Keratinocyte (primary cell): Measurements from ENCODE around the gene TMEM132C. TPM values are rescaled to one million over a fixed set of nuclear protein-coding genes. Genes with fewer than 3 reads are reported as not detected.

Source experiments
- DNase-seq: peaks from one replicate; pipeline ENCODE4 v3.0.0-alpha.2; 2011; ENCODE audit warnings: low read depth, missing footprints, low spot score
- FAIRE-seq: peaks from 2 replicates; lab custom pipeline; 2011; peaks lifted over from hg19 to GRCh38; lab: Jason Lieb, UNC
- H2AFZ ChIP-seq: 2 replicates; pipeline ENCODE4 v1.6.0; 2012; ENCODE audit warnings: low read length, control low read depth, inconsistent platforms; ENCODE audit not compliant: control insufficient read depth
- H3K27ac ChIP-seq: 2 replicates; pipeline ENCODE4 v1.5.1; 2011; ENCODE audit warnings: low read length; ENCODE audit not compliant: control insufficient read depth, insufficient read depth
- H3K27me3 ChIP-seq: 3 replicates; pipeline ENCODE4 v1.6.0; 2011; ENCODE audit warnings: low read length; ENCODE audit not compliant: control insufficient read depth, insufficient read depth; ENCODE audit errors: extremely low read depth
- H3K36me3 ChIP-seq, 2 experiments: 2 replicates in 1 of 2; 3 replicates in 1 of 2; pipeline ENCODE4 v1.5.1; 2011; ENCODE audit warnings: low read length in 2 of 2, mild to moderate bottlenecking in 1 of 2; ENCODE audit not compliant: control insufficient read depth in 2 of 2, insufficient read depth in 2 of 2; ENCODE audit errors: extremely low read depth in 1 of 2
- H3K4me1 ChIP-seq: 3 replicates; pipeline ENCODE4 v1.5.1; 2011; ENCODE audit warnings: low read length; ENCODE audit not compliant: control insufficient read depth, insufficient read depth; ENCODE audit errors: extremely low read depth
- H3K4me2 ChIP-seq: 3 replicates; pipeline ENCODE4 v1.6.0; 2011; ENCODE audit warnings: low read depth, low read length; ENCODE audit not compliant: control insufficient read depth, insufficient read depth; ENCODE audit errors: extremely low read depth
- H3K4me3 ChIP-seq, 3 experiments: fragments of 200-600 bp in 1 of 3; sonication (generic) in 1 of 3; 2 replicates in 2 of 3; 3 replicates in 1 of 3; pipeline ENCODE4 v1.5.1; 2011 to 2016; ENCODE audit warnings: low read length in 3 of 3, mild to moderate bottlenecking in 3 of 3, control low read depth in 2 of 3, inconsistent platforms in 1 of 3, low read depth in 1 of 3, mixed read lengths in 1 of 3, mixed run types in 1 of 3, moderate library complexity in 1 of 3; ENCODE audit not compliant: control insufficient read depth in 2 of 3, insufficient read depth in 2 of 3; ENCODE audit errors: extremely low read depth in 1 of 3
- H3K79me2 ChIP-seq: 2 replicates; pipeline ENCODE4 v1.6.0; 2012; ENCODE audit warnings: low read length; ENCODE audit not compliant: control insufficient read depth, insufficient read depth
- H3K9ac ChIP-seq: 3 replicates; pipeline ENCODE4 v1.6.0; 2011; ENCODE audit warnings: low read length; ENCODE audit not compliant: control insufficient read depth, insufficient read depth; ENCODE audit errors: extremely low read depth
- H3K9me1 ChIP-seq: 3 replicates; pipeline ENCODE4 v1.6.0; 2011; ENCODE audit warnings: low read length; ENCODE audit not compliant: control insufficient read depth, insufficient read depth; ENCODE audit errors: extremely low read depth
- H3K9me3 ChIP-seq: 2 replicates; pipeline ENCODE4 v1.5.1; 2012; ENCODE audit warnings: low read depth, low read length; ENCODE audit not compliant: control insufficient read depth
- H4K20me1 ChIP-seq: 3 replicates; pipeline ENCODE4 v1.6.0; 2011; ENCODE audit warnings: low read length; ENCODE audit not compliant: control insufficient read depth, insufficient read depth; ENCODE audit errors: extremely low read depth
- CTCF ChIP-seq, 3 experiments: IDR thresholded peaks in 1 of 3; conservative IDR thresholded peaks in 1 of 3; optimal IDR thresholded peaks in 1 of 3; 2 replicates in 2 of 3; 3 replicates in 1 of 3; pipeline versions ENCODE3 to v1.5.1; 2011; ENCODE audit warnings: low read length in 3 of 3, mild to moderate bottlenecking in 3 of 3, moderate library complexity in 2 of 3, control low read depth in 1 of 3, inconsistent platforms in 1 of 3; ENCODE audit not compliant: insufficient read depth in 2 of 3; ENCODE audit errors: extremely low read depth in 1 of 3
- EZH2 ChIP-seq: IDR thresholded peaks from one replicate; pipeline ENCODE4 v1.6.1; 2012; ENCODE audit warnings: inconsistent platforms, mild to moderate bottlenecking, low read length, moderate library complexity
- dilution Hi-C: fragments of 300-500 bp; cut with MboI; formaldehyde crosslinking; loops from one replicate; pipeline ENCODE4 v1.7.0; 2020; ENCODE audit warnings: low sequenced_read_pairs; ENCODE audit not compliant: extremely low pct_ligation_motif_present
- polyA plus RNA-seq, 5 experiments: library from polyadenylated mRNA; depleted of rRNA in 3 of 5; stranded (reverse) in 3 of 5; stranded (forward) in 1 of 5; unstranded in 1 of 5; fragments of >200 nt; gene quantifications; 1 replicate in 1 of 5; 2 replicates in 3 of 5; 3 replicates in 1 of 5; pipeline versions ENCODE4 v1.2.1 to v1.2.3, GENCODE V29; 2011 to 2012; ENCODE audit warnings: missing spikeins in 2 of 5, low read depth in 1 of 5, low replicate concordance in 1 of 5

TMEM132C gene
- polyA plus RNA-seq, 1 donor (not counting 4 experiments of a cell fraction or from before 2014, with no cell fraction given): not detected

DNA sequence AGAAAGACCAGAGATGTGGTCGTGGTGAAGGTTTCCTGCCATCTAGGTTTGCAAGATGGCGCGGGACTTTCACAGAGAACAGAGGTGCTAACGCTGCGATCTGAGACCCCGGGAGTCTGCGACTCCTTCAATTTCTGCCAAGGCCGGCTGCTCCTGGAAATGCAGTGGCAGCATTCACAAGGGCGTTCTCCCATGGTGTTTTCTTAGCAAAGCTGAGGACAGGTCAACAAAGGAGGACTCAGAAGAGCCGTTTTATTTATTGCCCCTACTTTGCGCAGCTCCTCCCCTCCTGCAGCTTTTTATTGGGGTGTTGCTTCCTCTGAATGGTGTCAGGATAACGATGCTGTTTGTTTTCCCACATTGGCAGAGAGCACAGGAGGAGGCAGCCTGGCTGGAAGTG lies 86.3 kb downstream of the TMEM132C start:
- Histone ChIP-seq H3K79me2 (no peaks in the 10 kb centered on the region), H3K4me3 (no peak overlapping the region), H2AFZ (no peak overlapping the region), H3K27me3 (no peaks in the 10 kb centered on the region), H4K20me1 (no peaks in the 10 kb centered on the region), H3K9me3 (peaks cover 4% of the 10 kb centered on the region), H3K27ac (no peak overlapping the region), H3K36me3 (no peaks in the 10 kb centered on the region), H3K9ac (no peak overlapping the region), H3K4me1 (no peaks in the 10 kb centered on the region), H3K4me2 (no peak overlapping the region), H3K9me1 (no peaks in the 10 kb centered on the region)
- dilution Hi-C loops: no loop called here
- TF ChIP-seq CTCF (optimal IDR thresholded peaks at IDR 0.05 in 1 of 3, IDR thresholded peaks at IDR 0.05 in 1 of 3, conservative IDR thresholded peaks at IDR 0.05 in 1 of 3; ENCODE audit: extremely low read depth in 1 of 3, insufficient read depth in 2 of 3, low read length in 3 of 3) (no peak), EZH2 (no peak)
- FAIRE-seq: no peak
- no peak for DNase-seq

DNA sequence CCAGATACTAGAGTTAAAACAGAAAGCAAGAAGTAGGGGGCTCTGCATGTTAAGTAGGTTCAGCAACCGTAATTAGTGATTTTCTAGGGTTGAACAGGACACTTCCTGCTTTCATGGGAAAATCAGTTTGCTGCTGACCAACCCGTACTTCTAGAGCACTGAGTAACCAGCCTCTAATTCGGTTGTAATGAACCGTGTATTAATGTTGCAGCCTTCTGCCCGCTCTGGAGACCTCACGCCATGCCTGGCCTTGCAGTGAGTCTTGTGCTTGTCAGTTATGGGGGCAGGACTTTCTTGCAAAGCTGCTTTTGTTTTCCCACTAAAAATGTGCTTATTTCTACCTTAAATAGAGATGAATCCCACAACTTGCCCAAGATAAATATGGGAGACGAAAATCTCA lies 89.6 kb downstream of the TMEM132C start:
- DNase-seq (no peak), FAIRE-seq (no peak)
- H3K27me3 ChIP-seq: no peaks in the 10 kb centered on the region
- no peak overlapping the region for H3K4me3 ChIP-seq
- no peak overlapping the region for H3K4me2 ChIP-seq
- peaks cover 6% of the 10 kb centered on the region for H3K9me3 ChIP-seq
- no peaks in the 10 kb centered on the region for H4K20me1 ChIP-seq
- TF ChIP-seq CTCF (optimal IDR thresholded peaks at IDR 0.05 in 1 of 3, IDR thresholded peaks at IDR 0.05 in 1 of 3, conservative IDR thresholded peaks at IDR 0.05 in 1 of 3; ENCODE audit: extremely low read depth in 1 of 3, insufficient read depth in 2 of 3, low read length in 3 of 3): no peak
- TF ChIP-seq EZH2: no peak
- H3K4me1 ChIP-seq: no peaks in the 10 kb centered on the region
- no peak overlapping the region for H2AFZ ChIP-seq
- no peak overlapping the region for H3K27ac ChIP-seq
- dilution Hi-C loops: no loop called here
- H3K79me2 ChIP-seq: no peaks in the 10 kb centered on the region
- no peak overlapping the region for H3K9ac ChIP-seq
- no peaks in the 10 kb centered on the region for H3K36me3 ChIP-seq
- no peaks in the 10 kb centered on the region for H3K9me1 ChIP-seq
